GM21526 (cell line): Measurements from ENCODE around the gene DDX43.
"Not testable (repeated sequence)": the region's sequence is repeated elsewhere in the genome, so short reads cannot be mapped to it uniquely, and the experiment has no call there.

Experiments
- ATAC-seq: cut with Tn5 transposase; IDR thresholded peaks from one replicate; pipeline ENCODE4 v1.9.1; 2021; ENCODE audit warnings: moderate library complexity; ENCODE audit not compliant: unreplicated experiment, low FRiP score

The DDX43 gene

DNA sequence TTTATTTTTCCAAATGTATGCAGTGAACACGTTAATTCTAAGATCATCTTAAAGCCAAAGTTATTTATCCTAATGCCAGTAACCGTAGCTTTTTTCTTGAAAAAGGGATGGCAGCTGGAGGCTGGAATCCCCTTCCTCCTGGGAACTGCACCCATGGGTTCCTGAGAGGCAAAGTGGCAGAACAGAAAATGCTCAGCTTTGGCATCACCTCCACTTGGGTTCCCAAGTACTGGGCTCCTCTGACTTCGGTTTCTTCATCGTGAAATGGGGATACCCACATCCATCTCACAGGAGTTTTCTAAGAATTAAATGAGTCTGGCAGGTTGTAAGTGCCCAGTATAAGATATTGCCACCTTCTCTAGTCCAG, 6.2 kb upstream of the DDX43 start:
- no peak for ATAC-seq

DNA sequence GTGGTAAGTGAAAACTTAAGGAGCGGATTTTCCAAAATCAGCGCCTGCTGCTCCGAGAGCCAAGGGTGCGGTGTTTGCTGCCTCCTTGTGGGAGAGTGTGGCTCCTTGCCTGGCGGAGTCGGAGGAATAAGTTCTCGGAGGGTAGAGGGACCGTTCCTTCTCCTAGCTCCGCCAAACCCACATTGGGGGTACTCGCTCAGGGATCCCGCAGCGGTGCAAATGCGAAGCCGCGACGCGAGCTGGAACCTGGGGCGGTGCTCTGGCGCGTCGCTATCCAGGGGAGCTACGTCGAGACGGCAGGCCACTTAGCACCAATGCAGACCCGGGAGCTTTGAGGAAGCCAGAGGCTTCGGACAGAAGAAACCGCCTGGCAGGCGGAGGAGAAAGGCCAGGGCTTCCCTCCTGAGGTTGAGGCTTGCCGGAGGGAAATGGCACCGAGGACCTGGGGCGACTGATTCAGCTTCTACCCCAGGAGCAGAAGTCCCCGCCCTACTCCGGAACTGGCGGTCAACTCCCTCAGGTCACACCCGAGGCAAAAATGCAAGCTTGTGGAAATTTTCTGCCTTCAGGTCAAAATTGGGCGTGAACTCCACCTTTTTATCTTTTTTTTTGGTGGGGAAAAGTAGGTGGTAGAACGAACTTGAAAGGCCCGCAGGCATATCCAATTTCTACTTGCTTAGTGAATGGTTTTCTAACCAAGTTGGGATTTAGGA, 5.7 kb upstream of the DDX43 start:
- peak; percentile 82 for ATAC-seq

DNA sequence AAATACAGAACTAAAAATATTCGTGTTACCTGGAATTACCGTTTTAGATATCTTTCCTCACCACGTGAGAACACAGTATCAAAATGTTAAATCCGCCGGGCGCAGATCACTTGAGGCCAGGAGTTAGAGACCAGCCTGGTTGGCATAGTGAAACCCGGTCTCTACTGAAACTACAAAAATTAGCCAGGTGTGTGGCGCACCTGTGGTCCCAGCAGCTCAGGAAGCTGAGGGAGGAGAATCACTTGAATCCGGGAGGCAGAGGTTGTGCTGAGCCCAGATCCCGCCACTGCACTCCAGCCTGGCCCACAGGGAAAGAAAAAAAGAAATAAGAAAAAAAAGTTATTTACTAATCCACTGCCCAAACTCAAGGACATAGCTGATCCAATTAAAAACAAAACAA, 4.8 kb upstream of the DDX43 start:
- no peak for ATAC-seq

- no peak for ATAC-seq
Measured at GRCh38 chr6:73391675-73392074, 3.0 kb upstream of the DDX43 start.

DNA sequence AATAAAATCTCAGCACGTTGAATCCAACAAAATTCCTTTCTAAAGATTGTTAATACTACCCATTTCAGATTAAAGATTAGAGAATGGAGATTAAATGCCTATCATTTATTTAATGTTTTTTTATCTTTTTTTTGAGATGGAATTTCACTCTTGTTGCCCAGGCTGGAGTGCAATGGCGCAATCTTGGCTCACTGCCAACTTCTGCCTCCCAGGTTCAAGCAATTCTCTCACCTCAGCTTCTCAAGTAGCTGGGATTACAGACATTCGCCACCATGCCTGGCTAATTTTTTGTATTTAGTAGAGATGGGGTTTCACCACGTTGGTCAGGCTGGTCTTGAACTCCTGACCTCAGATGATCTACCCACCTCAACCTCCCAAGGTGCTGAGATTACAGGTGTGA, 2.4 kb upstream of the DDX43 start:
- ATAC-seq: not testable (repeated sequence)

GRCh38 chr6:73393278-73393677, 1.4 kb upstream of the DDX43 start:
- no peak for ATAC-seq

DNA sequence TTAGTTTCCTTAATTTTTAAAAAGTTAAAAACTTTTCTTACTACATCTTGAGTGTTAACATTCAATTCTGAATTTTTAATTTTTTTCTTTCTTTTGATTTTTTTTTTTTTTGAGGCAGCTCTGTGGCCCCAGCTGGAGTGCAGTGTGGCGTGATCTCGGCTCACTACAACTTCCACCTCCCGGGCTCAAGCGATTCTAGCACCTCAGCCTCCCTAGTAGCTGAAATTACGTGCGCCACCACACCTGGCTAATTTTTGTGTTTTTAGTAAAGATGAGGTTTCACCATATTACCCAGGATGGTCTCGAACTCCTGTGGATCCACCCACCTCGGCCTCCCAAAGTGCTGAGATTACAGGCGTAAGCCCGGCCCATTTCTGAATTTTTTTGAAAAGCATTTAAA, 1.2 kb downstream of the DDX43 start:
- ATAC-seq: no peak

DNA sequence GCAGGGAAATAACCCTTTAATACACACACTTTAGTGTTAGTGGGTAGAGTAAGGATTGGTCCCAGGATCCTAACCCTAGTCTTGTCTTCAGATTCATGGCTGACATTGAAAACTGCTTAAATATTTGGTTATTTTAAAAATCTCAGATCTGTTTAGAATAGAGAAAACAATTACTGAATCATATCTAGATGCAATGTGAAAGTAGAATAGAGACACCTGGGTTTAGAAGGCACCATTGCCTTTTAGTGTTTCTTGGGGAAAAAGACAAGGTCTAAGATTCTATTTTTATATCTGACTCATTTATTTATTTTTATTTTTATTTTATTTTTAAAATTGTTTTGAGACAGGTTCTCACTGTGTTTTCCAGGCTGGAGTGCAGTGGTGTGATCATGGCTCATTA, 6.0 kb downstream of the DDX43 start:
- no peak for ATAC-seq

DNA sequence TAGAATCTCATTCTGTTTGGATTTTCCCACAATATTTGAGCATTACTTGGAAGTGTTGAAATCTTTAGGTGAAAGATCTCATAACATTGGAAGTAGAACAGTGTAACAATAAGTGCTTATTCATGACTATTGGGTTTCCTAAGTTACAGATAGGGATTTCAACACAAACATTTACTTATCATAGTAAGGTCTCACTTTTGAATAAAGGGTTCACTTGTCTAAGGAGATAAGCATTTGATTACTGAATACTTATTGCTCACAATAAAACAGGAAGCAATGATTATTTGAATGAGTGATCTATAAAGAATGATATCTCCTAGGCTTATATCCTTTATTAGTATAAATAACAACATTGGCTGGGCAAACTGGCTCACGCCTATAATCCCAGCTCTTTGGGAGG, 14.8 kb downstream of the DDX43 start:
- ATAC-seq: no peak

- ATAC-seq: no peak
Measured at GRCh38 chr6:73413102-73413501, 18.5 kb downstream of the DDX43 start.

GRCh38 chr6:73418081-73418741, 23.6 kb downstream of the DDX43 start:
- ATAC-seq: no peak

- no peak for ATAC-seq
Measured at GRCh38 chr6:73421534-73421933, 26.9 kb downstream of the DDX43 start.

- ATAC-seq: no peak
Measured at GRCh38 chr6:73435236-73435635, 40.6 kb downstream of the DDX43 start.

DNA sequence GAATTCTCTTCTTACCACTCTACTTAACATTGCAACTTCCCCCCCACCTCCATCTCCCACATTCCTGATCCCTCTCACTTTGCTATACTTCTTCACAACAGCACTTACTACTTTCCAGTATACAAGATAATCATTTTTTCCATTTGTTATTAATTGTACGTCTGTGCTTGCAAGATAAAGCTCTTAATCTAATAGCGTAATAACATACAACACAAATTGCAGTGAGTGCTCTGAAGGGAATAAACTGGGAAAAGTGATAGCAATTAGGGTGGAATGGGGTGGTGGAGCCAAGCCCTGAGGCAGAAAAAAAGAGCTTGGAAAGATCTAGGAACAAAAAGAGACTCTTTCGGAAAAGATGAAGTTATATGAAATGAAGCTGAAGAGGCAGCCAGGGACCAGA, 48.9 kb downstream of the DDX43 start:
- ATAC-seq: no peak

- ATAC-seq: peak; percentile 48
Measured at GRCh38 chr6:73451223-73452106, 56.8 kb downstream of the DDX43 start.

DNA sequence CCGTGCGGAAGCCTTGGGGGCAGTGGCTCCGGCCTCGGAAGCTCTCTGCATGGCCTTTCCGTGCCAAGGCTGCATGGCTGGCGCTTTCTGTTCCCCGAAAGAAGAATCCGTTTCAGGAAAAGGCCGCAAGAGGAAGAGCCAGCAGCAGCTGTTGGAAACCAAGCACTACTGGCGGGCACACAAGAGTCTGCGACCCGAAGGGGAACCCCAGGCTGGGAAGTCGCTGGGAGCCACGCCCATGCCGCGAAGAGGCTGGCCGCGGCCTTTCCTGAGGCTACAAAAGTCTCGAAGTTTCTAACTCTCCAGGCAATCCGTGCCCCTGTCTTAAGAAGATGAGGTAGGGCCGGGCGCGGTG, 57.5 kb downstream of the DDX43 start, which contains the start of gene CGAS:
TSS of gene CGAS (minus strand) at position 191 of the 355 bp plus-strand sequence. CDS start at position 75, 116 bp downstream.
- peak; percentile 63 for ATAC-seq

DNA sequence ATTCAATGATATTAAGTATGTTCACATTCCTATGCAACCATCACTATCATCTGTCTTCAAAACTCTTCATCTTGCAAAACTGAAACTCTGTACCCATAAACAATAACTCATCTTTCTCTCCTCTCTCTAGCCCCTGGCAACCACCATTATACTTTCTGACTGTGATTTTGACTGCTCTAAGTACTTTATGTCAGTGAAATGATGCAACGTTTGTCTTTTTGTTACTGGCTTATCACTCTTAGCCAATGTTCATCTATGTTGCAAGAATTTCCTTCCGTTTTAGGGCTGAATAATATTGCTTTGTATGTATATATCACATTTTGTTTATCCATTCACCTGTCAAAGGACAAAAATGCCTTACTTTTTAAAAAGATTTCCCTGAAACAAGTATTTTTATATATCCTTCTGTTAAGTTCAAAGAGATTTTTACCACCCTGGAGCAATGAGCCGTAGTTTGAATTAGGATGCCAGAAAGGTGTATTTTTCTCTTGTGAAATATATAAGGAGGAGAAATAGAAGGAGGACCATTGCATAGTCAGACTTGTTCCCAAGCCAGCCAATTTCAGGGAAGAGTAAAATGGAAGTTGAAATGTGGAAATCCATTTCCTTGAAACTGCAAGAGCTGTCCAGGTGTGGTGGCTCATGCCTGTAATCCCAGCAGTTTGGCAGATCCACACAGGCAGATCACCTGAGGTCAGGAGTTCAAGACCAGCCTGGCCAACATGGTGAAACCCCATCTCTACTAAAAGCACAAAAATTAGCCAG, 61.4 kb downstream of the DDX43 start:
- ATAC-seq: no peak

DNA sequence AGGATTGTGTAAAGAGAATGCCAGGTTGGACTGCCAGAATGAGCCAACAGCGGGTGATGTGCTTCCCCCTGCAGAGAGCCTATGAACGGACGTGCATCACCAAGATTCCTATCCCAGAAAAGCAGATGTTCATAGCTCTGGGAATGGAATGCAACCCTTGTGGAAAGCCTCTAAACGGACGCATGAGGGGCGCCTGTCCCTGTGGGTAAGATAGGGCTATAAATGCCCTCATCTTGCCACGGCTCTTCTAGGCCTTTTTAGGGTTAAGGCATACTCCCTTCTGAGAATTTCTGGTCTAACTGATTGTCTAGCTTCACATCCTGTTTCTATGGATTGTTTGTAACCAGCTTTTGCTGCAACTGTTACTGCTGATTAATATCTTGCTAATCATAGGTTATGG, 64.8 kb downstream of the DDX43 start:
- not testable (repeated sequence) for ATAC-seq

DNA sequence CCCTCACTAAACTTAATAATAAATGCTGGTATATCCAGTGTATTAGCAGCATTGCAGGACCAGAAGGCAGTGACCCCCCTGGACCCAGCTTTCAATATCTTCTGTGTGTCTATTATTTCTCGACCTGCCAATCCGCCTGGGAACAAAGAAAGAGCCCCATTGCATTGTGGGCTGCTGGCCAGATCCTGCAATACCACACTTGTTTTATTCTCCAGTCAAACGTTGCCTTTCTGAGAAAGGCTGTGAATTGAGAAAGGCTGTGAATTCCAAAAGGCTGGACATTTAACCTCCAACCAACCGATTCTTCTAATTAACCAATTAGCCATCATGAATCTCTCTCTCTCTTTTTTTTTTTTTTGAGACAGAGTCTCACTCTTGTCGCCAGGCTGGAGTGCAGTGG, 65.4 kb downstream of the DDX43 start:
- no peak for ATAC-seq

DNA sequence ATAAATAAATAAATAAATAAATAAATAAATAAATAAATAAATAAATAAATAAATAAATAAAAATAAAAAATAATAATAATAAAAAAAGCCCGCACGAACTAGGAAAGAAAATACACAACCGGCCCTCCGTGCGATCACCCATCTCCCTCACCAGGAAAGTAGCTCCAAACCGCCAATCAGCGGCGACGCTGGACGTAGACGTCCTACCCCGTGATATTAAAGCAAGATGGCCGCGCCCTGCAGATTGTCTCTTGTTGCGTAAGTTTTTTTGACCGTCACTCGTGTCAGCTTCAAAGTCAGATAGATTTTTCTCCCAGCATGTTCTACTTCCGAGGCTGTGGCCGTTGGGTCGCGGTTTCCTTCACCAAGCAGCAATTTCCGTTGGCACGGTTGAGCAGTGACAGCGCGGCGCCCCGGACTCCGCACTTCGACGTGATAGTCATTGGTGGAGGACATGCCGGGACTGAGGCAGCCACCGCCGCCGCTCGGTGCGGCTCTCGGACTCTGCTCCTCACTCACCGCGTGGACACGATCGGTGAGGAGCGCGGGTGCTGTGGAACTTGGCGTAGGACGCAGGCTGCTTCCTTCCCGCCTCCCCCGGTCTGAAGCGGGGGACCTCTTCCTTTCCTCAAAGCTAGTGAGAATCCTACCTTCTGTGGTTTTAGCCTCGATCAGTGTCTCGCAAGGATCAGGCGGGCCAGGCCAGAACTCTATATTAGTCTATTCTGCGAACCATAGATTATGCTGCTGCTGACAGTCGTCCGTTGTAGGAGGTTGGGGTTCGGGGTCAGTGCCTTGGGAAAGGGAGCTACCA, 67.1 kb downstream of the DDX43 start, which contains the start of gene MTO1:
TSS of gene MTO1 (plus strand) at position 201 of the 814 bp plus-strand sequence. CDS start at position 319, 118 bp downstream.
- peak; percentile 95 for ATAC-seq
